PC-3 (cell line): ENCODE data around the gene RPS17. TPM values are rescaled to one million over a fixed set of nuclear protein-coding genes. Genes with fewer than 3 reads are reported as not detected.

ENCODE experiments used
- ATAC-seq: fragments of 200-7000 bp; cut with Tn5 transposase; 2 replicates; pipeline ENCODE4 v1.9.1; 2020; ENCODE audit warnings: mild to moderate bottlenecking, moderate library complexity
- BruUV-seq: library from RNA; stranded (reverse); fragments of 400-500 nt; replicated peaks from 2 replicates; lab custom pipeline; 2021; lab: Mats Ljungman, UMichigan
- CTCF ChIA-PET: fragments of 300-600 bp; sonication (Branson Sonifier 250); formaldehyde crosslinking; loops from one replicate; lab custom pipeline; 2022; ENCODE audit warnings: antibody characterized with exemption; lab: Charles Lee
- POLR2A ChIA-PET: fragments of 300-600 bp; sonication (Branson Sonifier 250); formaldehyde crosslinking; loops from one replicate; lab custom pipeline; 2022; ENCODE audit warnings: antibody characterized with exemption; ENCODE audit not compliant: unreplicated experiment; lab: Charles Lee
- DNase-seq: peaks from one replicate; pipeline ENCODE4 v3.0.0-alpha.2; 2015
- H2AFZ ChIP-seq: fragments of 300-600 bp; sonication (generic); 2 replicates; pipeline ENCODE4 v1.6.0; 2016; ENCODE audit warnings: antibody characterized with exemption, low read length
- H3F3A ChIP-seq: fragments of 300-600 bp; sonication (generic); one replicate; pipeline ENCODE4 v1.6.0; 2017; ENCODE audit warnings: antibody characterized with exemption, low read length, control low read depth, mild to moderate bottlenecking; ENCODE audit not compliant: unreplicated experiment
- H3K27ac ChIP-seq: fragments of 300-600 bp; sonication (generic); 2 replicates; pipeline ENCODE4 v1.5.1; 2016; ENCODE audit warnings: mild to moderate bottlenecking, low read length
- H3K27me3 ChIP-seq: fragments of 300-600 bp; sonication (generic); 2 replicates; pipeline ENCODE4 v1.6.1; 2016; ENCODE audit warnings: low read length, mixed read lengths
- H3K36me3 ChIP-seq: fragments of 300-600 bp; sonication (generic); 2 replicates; pipeline ENCODE4 v1.6.1; 2016; ENCODE audit warnings: low read depth, mixed run types, low read length, mixed read lengths
- H3K4me1 ChIP-seq: fragments of 300-600 bp; sonication (generic); 2 replicates; pipeline ENCODE4 v1.5.1; 2016; ENCODE audit warnings: low read length; ENCODE audit not compliant: insufficient read depth
- H3K4me2 ChIP-seq: fragments of 300-600 bp; sonication (generic); 2 replicates; pipeline ENCODE4 v1.6.0; 2016; ENCODE audit warnings: low read length
- H3K4me3 ChIP-seq: fragments of 300-600 bp; sonication (generic); 2 replicates; pipeline ENCODE4 v1.5.1; 2016; ENCODE audit warnings: mild to moderate bottlenecking, low read length, mixed read lengths
- H3K79me2 ChIP-seq: fragments of 300-600 bp; sonication (generic); 2 replicates; pipeline ENCODE4 v1.6.1; 2017; ENCODE audit warnings: low read length, mixed read lengths
- H3K9ac ChIP-seq: fragments of 300-600 bp; sonication (generic); 2 replicates; pipeline ENCODE4 v1.6.0; 2016; ENCODE audit warnings: mild to moderate bottlenecking, low read length
- H3K9me2 ChIP-seq: fragments of 300-600 bp; sonication (generic); replicated peaks from 2 replicates; pipeline ENCODE4 v1.6.1; 2016; ENCODE audit warnings: mixed run types, low read length, mixed read lengths
- H3K9me3 ChIP-seq: fragments of 300-600 bp; sonication (generic); 2 replicates; pipeline ENCODE4 v1.6.1; 2016; ENCODE audit warnings: low read length, mixed read lengths
- H4K20me1 ChIP-seq: fragments of 300-600 bp; sonication (generic); 2 replicates; pipeline ENCODE4 v1.6.1; 2016; ENCODE audit warnings: low read length, mixed read lengths
- EZH2 ChIP-seq: fragments of 300-600 bp; sonication (generic); IDR thresholded peaks from one replicate; pipeline ENCODE4 v1.6.1; 2017; ENCODE audit warnings: antibody characterized with exemption, mild to moderate bottlenecking, low read length; ENCODE audit not compliant: unreplicated experiment
- EZH2phosphoT487 ChIP-seq: fragments of 300-600 bp; sonication (generic); IDR thresholded peaks from 2 replicates; pipeline ENCODE4 v1.6.1; 2018; ENCODE audit warnings: mild to moderate bottlenecking, antibody characterized with exemption, low read length, borderline replicate concordance
- intact Hi-C: fragments of 100-400 bp; cut with micrococcal nuclease; formaldehyde crosslinking; loops from 2 replicates; pipeline ENCODE4 v1.9.0; 2023
- total RNA-seq: library from RNA; depleted of rRNA; stranded (reverse); fragments of >200 nt; gene quantifications from 2 replicates; pipeline ENCODE4 v1.2.3, GENCODE V29; 2014
- TF ChIP-seq, protein P1 (sequence below): fragments of 300-600 bp; sonication (generic); conservative IDR thresholded peaks from 2 replicates; pipeline ENCODE4 v1.5.1; 2017; ENCODE audit warnings: antibody characterized with exemption, low read depth, mild to moderate bottlenecking, low read length

Gene RPS17
- total RNA-seq, 1 experiment from 2014 or later: 3,194 TPM

DNA sequence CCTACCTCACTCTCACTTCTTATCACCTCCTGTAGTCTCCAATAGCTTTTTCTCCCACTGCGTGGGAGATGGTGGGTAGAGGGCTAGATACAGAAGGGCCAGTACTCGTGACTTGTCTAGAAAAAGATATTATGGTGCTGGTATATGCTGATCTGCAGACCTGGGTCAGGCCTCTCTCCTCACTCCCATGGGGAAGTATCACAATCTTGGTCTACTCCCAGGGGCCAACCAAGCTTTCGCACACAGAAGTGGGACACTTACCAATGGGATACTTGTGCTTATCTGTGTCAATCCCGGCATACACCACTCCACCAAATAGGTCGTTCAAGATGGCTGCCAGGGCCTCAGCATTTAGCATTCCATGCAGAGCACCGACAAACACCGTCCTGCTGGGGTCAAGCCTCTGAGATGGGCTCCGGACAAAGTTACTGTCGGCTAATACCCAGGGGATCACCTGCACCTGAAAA, 9.0 kb upstream of the RPS17 start:
- H3K9ac ChIP-seq: no peak overlapping the region
- DNase-seq (no peak), ATAC-seq (no peak)
- H3F3A ChIP-seq: peaks cover 7% of the 10 kb centered on the region
- ChIA-PET CTCF (no interaction called here), POLR2A (no interaction called here)
- no peak overlapping the region for H3K4me2 ChIP-seq
- no peaks in the 10 kb centered on the region for H3K9me2 ChIP-seq
- H4K20me1 ChIP-seq: no peaks in the 10 kb centered on the region
- H3K79me2 ChIP-seq: no peaks in the 10 kb centered on the region
- intact Hi-C loops: no loop called here
- no peaks in the 10 kb centered on the region for H3K36me3 ChIP-seq
- no peak overlapping the region for H2AFZ ChIP-seq
- H3K4me3 ChIP-seq: no peak overlapping the region
- H3K4me1 ChIP-seq: peaks cover 11% of the 10 kb centered on the region
- no TSS peak for BruUV-seq
- TF ChIP-seq EZH2: no peak
- TF ChIP-seq, protein P1, sequence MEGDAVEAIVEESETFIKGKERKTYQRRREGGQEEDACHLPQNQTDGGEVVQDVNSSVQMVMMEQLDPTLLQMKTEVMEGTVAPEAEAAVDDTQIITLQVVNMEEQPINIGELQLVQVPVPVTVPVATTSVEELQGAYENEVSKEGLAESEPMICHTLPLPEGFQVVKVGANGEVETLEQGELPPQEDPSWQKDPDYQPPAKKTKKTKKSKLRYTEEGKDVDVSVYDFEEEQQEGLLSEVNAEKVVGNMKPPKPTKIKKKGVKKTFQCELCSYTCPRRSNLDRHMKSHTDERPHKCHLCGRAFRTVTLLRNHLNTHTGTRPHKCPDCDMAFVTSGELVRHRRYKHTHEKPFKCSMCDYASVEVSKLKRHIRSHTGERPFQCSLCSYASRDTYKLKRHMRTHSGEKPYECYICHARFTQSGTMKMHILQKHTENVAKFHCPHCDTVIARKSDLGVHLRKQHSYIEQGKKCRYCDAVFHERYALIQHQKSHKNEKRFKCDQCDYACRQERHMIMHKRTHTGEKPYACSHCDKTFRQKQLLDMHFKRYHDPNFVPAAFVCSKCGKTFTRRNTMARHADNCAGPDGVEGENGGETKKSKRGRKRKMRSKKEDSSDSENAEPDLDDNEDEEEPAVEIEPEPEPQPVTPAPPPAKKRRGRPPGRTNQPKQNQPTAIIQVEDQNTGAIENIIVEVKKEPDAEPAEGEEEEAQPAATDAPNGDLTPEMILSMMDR: no peak
- no peak for TF ChIP-seq EZH2phosphoT487
- H3K9me3 ChIP-seq: no peaks in the 10 kb centered on the region
- no peak overlapping the region for H3K27ac ChIP-seq
- no peaks in the 10 kb centered on the region for H3K27me3 ChIP-seq

- TF ChIP-seq EZH2 (no peak), EZH2phosphoT487 (no peak)
- TF ChIP-seq, protein P1: no peak
- H3K4me2 ChIP-seq: no peak overlapping the region
- intact Hi-C loops: no loop called here
- H3K36me3 ChIP-seq: no peaks in the 10 kb centered on the region
- DNase-seq (no peak), ATAC-seq (no peak)
- no peak overlapping the region for H3K9ac ChIP-seq
- no peaks in the 10 kb centered on the region for H3K27me3 ChIP-seq
- no peaks in the 10 kb centered on the region for H3K79me2 ChIP-seq
- H3K9me3 ChIP-seq: no peaks in the 10 kb centered on the region
- no peak overlapping the region for H2AFZ ChIP-seq
- BruUV-seq: no TSS peak
- CTCF ChIA-PET: no interaction called here
- H3K4me3 ChIP-seq: no peak overlapping the region
- peaks cover 11% of the 10 kb centered on the region for H3K4me1 ChIP-seq
- POLR2A ChIA-PET: no interaction called here
- H3K9me2 ChIP-seq: no peaks in the 10 kb centered on the region
- H3F3A ChIP-seq: peaks cover 7% of the 10 kb centered on the region
- H3K27ac ChIP-seq: no peak overlapping the region
- no peaks in the 10 kb centered on the region for H4K20me1 ChIP-seq
Measured at GRCh38 chr15:82548700-82549099, 8.4 kb upstream of the RPS17 start.

- intact Hi-C loops: no loop called here
- TF ChIP-seq, protein P1: no peak
- TF ChIP-seq EZH2: no peak
- no peak for TF ChIP-seq EZH2phosphoT487
- Histone ChIP-seq H4K20me1 (no peaks in the 10 kb centered on the region), H3K79me2 (peaks cover 9% of the 10 kb centered on the region), H3K4me2 (no peak overlapping the region), H3K9me2 (no peaks in the 10 kb centered on the region), H3K4me3 (no peak overlapping the region), H3K36me3 (no peaks in the 10 kb centered on the region), H3K27me3 (no peaks in the 10 kb centered on the region), H3K4me1 (peaks cover 5% of the 10 kb centered on the region), H3K9me3 (no peaks in the 10 kb centered on the region), H3F3A (no peaks in the 10 kb centered on the region), H3K27ac (no peak overlapping the region), H2AFZ (no peak overlapping the region), H3K9ac (no peak overlapping the region)
- ChIA-PET CTCF (no interaction called here), POLR2A (no interaction called here)
- DNase-seq (no peak), ATAC-seq (no peak)
- no TSS peak for BruUV-seq
Measured at GRCh38 chr15:82545478-82545877, 5.2 kb upstream of the RPS17 start.
